A204.1 (cell line): ENCODE data around the gene IL37.
"Not testable (repeated sequence)": the region's sequence is repeated elsewhere in the genome, so short reads cannot be mapped to it uniquely, and the experiment has no call there.

Source experiments
- FAIRE-seq: peaks from 2 replicates; lab custom pipeline; 2012; peaks lifted over from hg19 to GRCh38; lab: Jason Lieb, UNC

IL37 gene

DNA sequence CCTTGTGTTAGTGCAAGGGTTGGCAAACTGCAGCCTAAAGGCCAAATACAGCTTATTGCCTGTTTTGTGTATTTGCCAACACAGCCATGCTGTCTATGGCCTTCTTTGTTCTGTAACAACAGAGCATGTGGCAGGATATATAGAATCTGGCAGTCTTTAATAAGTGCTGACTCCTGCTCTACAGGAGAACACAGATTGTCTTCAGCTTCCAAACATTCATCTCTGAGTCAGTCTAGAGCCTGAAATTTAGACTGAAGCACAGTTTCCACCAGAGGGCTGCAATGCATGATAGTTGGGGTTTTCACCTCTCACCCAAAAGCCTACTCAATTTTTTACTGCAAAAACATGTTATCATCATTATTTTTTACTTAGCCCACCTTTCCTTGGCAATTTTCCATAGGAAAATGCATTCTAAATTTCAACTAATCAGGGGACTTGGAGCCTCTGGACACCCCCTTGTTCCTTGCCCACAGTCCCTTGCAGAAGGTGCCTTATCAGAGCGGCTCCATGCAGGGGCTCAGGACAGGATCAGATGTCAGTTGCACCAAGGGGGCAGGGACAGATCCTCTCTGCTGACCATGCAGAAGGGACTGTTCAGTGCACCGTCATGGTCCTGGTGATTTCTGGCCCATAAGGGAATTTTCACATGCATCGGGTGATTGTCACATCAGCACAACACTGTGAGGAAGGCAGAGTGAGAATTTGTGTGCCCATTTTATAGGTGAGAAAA lies 12.4 kb downstream of the IL37 start:
- no peak for FAIRE-seq

DNA sequence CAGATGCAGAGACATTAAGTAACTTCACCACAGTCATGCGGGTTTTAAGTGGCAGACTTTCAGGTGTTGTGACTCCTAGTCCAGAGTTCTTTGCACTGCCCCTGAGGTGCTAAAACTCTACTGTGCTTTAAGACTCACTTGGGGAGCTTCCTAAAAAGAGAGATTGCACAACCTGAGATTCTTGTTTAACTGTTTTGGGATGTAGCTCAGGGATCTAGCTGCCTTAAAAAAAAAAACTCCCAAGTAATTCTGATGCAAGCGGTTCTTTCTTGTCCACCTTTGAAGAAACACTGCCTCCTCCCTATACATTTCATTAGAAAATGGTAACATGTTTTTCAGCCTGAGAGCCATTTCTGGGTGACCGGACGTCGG lies 13.0 kb downstream of the IL37 start:
- no peak for FAIRE-seq

DNA sequence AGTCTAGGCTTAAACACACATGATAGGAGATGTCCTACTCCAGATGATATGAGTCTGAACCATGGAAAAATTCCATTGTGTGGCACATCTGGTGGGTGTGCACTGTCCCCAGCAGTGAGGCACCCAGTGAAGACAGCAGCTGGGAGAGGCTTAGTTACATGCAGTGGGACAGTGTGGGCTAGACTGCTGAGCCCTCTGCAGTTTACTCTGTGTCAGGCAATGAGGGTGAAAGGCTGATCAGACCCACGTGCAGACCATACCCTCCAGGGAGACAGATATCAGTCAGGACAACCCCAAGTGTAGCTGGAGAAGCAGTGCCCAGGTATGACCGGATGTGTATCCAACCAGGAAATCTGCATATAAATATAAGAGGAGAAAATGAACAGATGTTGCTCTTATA lies 13.4 kb downstream of the IL37 start:
- FAIRE-seq, result no peak

DNA sequence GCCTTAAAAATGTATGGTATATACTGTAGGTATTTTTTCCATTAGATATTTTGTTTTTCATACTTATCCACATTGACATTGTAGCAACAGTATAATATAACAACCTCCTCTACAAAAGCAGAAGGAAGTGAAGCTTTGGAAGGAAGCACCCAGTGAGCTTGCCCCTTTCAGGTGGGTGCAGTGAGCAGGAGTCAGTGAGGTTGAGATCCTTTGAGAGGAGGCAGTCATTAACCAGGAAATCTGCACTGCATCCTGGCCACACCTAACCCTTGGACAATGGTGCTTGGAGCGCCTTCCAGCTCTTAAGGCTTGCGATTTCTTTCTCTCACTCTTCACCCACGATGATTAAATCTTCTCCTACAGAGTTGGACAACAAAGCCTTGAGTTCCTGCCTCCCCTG lies 13.9 kb downstream of the IL37 start:
- no peak for FAIRE-seq

DNA sequence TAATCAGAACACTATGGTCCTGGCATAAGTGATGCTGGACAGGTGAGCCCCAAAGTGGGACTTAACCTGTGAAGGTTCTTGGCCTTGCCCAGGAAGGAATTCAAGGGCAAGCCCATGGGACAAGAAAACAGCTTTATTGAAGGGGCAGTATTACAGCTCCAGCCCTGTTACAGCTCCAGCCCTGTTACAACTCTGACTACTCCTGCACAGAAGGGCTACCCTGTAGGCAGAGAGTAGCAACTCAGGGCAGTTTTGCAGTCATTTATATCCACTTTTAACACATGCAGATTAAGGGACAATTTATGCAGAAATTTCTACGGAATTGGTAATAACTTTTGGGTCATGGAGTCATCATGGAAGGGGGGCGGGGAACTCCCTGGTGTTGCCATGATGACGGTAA lies 15.7 kb downstream of the IL37 start:
- FAIRE-seq, result no peak

DNA sequence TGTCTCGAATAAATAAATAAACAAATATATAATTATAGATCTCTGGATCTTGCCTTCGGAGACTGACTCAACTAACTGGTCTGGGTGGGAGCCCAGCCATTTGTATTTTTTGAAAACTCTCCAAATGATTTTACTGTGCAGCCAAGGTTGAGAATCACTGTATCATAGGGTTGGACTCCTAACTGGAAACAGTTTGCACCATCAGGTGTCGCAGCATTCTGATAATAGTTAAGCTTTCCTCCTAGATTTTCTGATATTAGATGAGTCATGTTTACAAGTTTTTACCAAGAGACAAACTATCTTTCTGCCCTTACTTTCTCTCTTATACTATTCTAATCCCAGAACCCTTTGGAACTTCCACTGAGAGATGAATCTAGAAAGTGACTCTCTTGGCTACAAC lies 16.8 kb downstream of the IL37 start:
- FAIRE-seq, result no peak

DNA sequence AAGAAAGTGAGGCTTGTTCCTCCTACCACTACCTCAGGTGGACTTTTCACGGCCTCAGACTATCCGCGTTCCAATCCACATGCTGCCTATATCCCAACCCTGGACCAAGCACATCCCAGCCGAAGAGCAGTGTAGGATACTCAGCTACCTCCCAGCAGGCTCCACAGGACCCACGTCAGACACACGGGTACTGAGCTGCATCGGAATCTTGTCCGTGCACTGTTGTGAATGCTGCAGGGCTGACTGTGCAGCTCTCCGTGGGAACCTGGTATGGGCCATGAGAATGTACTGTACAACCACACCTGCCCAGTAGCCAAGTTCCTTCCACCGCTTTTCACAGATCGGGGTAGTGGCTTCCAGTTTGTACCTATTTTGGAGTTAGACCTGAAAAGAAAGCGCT lies 22.3 kb downstream of the IL37 start:
- no peak for FAIRE-seq

DNA sequence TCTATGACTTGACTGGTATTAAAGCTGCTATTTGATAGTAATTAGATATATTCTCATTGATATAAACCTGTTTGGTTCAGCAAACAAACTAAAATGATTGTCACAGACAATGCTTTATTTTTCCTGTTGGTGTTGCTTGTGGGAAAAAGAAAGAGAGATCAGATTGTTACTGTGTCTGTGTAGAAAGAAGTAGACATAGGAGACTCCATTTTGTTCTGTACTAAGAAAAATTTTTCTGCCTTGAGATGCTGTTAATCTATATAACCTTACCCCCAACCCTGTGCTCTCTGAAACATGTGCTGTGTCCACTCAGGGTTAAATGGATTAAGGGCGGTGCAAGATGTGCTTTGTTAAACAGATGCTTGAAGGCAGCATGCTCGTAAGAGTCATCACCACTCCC lies 23.2 kb downstream of the IL37 start:
- FAIRE-seq, result not testable (repeated sequence)

DNA sequence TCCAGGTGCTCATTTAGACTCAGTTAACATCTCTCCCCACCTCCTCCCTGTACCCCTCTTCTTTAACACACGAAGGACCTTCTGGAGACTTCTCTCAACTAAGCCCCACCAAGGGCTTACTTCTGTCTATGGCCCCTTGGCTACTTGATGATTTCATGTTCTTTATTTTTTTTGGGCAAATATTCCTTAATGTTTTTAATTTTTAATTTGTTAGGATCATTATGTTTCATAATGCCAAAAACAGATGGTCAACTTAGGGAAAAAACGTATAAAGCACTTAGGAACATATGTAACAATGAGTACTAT lies 25.9 kb downstream of the IL37 start:
- no peak for FAIRE-seq

DNA sequence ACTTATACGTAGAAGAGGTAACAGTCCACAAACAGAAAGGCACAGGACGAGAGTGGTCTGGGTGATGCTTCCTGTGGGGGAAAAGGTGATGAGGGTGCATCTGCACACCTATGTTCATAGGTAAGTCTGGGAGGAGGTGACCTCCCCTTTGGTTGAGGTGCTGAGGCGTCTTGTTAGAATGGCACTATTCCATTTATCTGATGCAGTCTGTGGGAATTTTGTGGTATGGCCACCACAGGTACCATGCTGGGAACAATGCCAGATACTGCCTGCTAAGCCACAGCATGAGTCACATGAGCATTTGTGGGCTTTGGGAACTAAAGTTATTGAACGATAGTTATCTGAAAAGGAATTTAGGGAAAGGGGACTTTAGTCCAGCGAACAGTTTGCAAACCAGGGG lies 27.9 kb downstream of the IL37 start:
- no peak for FAIRE-seq

DNA sequence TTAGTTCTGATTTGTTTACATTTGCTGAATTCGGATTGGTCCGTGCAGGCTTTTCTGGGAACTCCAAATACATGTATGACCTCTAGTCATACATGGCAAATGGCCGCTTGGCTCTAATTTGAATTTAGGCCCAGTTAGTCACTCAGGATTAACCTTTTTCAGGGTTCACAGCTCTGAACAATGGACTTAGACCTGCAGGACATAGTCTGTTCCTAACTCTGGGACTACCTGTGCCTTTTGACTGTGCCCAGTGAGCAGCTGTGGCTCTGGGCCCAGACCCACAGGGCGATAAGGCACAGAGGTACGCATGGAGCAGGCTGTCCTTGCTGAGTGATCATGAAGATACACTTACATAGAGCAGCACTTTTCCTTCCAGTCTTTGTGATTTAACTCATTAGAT lies 28.5 kb downstream of the IL37 start:
- no peak for FAIRE-seq

DNA sequence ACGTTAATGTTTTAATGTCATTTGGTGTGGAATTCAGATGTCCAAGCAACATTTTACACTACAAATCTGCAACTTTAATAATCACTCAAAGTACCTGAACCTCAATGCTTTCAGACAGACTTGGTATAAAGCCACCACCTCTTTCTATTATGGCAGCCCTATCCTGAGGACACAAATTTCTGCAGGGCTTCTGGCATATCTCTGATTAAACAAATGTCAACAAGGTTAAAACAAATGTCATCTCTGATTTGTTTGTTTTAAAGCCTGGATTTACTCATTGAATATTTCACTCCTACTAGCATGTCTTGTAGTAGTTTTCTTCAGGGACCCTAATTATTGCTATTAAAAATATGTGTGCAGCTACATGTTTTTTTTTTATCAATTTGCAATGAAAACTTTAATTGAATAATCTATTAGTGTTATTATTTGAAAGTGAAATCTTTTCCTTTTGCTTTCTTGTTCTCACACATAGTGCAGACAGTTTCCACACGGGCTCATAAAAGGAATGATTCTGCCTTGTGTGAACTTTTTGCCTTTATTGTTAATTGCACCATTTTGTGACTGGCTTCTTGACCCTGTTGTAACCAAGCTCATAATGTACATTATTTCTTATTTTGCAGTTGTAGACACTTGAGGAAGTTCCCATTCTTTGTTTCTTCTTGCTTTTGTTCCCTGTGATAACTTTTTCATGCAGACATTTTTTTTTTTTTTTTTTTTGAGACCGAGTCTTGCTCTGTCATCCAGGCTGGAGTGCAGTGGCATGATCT lies 30.1 kb downstream of the IL37 start:
- FAIRE-seq, result no peak

DNA sequence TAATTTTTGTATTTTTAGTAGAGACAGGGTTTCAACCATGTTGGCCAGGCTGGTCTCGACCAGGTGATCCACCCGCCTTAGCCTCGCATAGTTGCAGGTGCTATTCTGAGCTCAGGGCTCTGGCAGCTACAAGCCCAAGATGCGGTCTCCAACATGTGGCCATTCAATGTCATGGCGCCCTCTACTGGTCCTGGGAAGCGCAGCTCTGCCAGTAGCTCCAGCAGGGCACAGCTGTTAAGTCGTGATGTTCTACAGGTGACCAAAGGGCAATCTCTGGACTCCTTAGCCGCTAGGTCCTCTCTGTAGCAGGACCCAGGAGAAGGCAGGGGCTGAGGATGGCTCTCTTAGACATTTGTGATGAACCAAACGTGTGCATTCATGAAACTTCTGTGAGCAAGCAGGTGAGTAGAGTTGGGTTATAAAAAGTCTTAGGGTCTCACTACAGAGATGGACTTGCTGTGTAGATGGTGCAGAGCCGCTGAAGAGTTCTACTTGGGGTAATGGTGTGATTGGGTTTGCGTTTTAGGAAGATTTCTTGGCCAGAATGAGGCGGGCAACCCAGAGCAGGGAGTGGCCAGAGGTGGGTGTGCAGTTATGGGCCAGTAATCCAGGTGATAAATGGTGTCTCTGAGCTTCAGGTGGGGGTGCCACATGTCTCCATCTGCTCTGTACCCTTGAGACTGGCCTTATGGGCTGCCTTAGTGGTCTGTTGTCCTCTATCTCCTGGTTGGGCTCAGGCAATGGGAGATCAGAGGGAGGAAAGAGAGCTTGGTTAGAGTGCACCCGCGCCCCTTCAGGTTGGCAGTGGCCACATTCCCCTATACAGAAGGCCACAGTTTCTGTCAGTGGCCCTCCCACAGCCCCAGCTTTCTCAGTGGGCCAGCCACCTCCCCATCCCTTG lies 31.0 kb downstream of the IL37 start:
- FAIRE-seq, result no peak

DNA sequence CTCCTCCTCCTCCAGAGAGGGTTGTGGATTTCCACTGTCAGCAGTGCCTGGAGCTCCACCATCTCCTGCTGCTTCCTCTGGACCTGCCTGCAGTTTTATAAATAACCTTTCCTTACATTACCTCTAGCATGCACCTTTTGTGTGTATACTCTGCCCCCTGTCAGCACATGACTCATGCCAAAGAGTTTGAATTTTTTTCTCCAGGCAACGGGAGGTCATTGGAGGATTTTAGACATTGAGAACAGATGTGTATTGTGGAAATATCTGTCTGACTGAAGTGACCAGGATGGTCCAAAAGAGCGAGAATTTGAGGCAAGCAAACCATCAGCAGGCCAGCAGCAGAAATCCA lies 31.7 kb downstream of the IL37 start:
- FAIRE-seq, result no peak

DNA sequence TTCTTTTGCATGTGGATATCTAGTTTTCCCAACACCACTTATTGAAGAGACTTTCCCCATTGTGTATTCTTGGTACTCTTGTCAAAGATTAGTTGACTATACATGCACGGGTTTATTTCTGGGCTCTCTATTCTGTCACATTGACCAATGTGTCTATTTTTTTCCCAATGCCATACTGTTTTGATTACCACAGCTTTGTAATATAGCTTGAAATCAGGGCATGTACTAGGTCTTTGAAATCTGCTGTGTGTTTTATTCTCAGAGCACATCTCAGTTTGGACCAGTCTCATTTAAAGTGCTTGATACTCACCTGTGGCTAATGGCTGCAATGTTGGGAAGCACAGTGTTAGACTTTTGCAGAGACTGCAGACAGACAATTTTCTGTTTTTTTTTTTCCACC lies 34.0 kb downstream of the IL37 start:
- no peak for FAIRE-seq

DNA sequence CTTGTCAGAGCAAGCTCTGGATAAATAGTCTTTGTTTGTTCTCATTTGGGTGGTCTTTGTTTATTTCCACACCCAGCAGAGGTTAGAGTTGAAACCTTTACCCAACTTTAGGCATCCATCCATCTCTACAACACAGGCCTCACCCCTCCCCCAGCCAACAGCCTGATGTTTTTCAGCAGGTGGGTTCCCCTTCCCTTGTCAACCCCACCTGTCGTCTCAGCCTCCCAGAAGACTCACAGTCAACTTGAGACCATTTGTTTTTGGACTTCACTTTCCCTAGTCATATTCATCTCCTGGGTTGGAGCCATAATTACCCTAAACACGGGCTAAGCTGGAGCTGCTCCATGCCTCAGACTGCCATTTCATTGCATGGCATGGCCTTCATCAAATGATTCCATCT lies 35.1 kb downstream of the IL37 start:
- no peak for FAIRE-seq

DNA sequence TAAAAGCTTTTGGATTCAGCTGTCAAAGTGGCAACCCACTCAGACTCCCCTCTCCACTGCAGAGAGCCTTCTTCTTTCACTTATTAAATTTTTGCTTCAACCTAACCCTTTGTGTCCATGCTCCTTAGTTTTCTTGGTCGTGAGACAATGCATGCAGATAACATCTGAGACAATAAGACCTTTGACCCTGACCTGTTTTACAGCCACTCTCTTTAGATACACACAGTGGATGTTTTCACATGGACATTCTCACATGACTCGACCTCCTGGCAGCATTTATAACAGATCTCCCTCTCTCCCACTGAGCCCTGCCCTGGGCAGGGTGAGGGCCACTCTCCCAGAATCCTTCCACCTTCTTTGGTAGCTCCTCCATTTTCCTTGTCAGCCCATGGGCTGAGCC lies 36.4 kb downstream of the IL37 start:
- no peak for FAIRE-seq

DNA sequence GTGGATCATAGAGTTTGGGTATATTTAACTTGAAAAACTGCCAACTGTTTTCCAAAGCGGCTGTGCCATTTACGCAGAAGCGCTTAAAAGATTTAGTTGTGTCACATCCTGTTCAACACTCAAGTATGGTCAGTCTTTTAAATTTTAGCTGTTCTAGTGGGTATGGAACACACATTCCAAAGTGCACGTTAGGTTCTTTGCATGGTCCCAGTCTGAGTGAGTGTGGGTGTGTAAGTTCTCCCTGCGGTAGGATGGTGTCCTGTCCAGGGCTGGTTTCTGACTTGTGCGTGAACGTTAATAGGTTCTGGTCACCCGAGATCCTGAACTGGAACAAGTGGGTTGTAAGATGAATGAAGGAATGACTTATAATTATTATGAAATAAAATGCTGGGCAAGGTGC lies 38.5 kb downstream of the IL37 start:
- no peak for FAIRE-seq

DNA sequence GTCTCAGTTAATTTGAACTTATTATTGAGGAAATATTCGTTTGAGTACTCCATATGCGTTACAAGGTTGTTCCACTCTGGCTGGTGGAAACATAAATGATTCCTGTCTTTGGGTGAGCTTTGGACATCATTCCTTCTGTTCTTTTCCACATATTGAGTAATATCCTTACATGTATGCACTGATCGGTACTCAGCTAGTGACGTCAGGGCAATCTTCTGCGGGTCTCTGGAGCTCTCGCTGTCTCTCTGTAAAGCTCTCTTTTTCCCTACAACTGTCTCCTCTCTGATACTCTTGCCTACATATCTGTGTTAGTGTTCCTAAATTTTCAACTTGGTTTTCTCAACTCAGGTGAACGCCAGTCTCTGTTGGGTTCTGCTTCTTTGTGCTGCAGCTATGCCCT lies 43.4 kb downstream of the IL37 start:
- no peak for FAIRE-seq

DNA sequence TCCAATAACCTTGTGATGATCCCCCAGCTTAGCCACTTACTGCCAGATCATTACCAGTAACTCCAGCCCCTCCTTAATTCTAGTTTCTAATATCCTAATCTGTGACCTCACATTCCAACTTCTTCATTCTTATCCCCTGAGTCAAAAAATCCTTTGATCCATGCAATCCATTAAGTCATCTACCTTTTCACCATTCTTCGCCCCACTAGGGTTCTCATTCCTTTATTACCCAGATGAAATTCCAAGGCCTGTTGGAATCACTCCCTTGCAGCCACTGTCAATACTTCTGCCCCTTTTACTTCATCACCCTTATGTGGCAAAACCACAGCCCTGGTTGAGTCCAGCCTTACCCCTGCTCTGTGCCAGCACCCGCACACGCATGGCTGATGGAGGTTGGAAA lies 46.5 kb downstream of the IL37 start:
- FAIRE-seq, result no peak

DNA sequence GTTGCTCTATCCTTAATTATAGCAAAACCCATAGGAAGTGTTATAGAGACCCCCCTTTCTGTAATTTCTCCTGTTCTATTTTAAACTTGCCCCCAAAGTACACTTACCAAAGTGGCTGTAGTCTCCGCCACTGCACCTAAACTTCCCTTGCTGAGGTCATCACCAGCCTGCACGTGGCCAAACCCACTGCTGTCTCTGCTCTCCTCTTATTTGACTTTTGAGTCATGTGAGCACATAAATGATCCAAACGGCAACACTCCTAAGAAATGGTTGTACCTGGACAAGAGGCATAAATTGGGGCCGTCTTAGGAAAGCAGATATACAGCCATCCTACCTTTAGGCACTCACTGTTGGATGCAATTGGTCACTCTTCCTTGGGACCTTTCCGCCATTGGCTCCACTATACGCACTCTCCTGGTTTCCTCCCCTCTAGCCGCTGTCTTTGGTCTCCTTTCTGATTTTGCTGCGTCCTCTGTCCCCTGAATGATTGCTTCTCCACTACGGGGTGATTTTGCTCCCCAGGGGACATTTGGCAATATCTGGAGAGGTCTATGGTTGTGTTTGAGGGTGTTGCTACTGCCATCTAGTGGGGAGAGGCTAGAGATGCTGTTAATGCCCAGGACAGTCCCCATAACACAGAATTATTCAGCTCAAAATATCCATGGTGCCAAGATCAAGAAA lies 47.6 kb downstream of the IL37 start:
- no peak for FAIRE-seq

DNA sequence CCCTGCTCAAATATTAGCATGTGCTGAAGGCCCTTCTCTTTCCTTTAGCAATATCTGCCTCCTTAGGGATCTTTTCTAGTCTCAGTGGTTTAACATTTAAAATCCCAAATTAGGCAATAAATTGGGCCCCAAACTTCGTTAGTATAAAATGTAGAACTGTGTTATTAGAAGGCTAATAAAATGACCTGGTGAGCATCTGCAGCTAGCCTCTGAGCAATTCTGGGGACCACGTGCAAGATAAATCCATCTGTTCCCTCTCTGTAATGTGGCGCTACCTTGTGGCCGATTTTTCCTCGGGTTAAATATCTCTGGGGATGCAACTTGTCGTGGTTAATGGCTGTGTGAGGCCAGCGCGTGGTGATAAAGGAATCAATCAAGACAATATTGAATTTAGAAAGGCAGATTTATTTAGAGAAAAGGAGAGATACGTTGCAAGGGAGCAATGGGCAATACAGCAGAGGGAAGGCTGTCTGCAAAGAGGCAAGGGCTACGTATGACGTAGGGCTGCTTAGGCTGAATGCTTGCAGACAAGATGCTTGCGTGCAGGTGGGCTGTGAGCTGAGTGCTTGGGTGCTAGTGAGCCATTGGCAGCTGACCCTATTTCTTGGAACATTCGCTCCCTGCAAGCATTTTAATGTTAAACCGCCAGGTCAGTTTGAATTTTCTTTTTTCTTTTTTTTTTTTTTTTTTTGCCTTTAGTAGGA lies 48.3 kb downstream of the IL37 start:
- FAIRE-seq, result no peak
